HG03039 (cell line): ENCODE data around the gene SFMBT2.
"Not testable (repeated sequence)": the region's sequence is repeated elsewhere in the genome, so short reads cannot be mapped to it uniquely, and the experiment has no call there.

Experiments used
- ATAC-seq: cut with Tn5 transposase; IDR thresholded peaks from one replicate; pipeline ENCODE4 v1.9.1; 2021; ENCODE audit warnings: mild to moderate bottlenecking, moderate library complexity; ENCODE audit not compliant: unreplicated experiment

Gene SFMBT2

GRCh38 chr10:7333961-7334641, 76.7 kb downstream of the SFMBT2 start:
- no peak for ATAC-seq

- no peak for ATAC-seq
These were observed 81.6 kb downstream of the SFMBT2 start for GRCh38 chr10:7329219-7329618.

GRCh38 chr10:7327885-7328284, 82.9 kb downstream of the SFMBT2 start:
- no peak for ATAC-seq

- ATAC-seq: no peak
These were observed 88.2 kb downstream of the SFMBT2 start for GRCh38 chr10:7322623-7323022.

- no peak for ATAC-seq
These were observed 90.8 kb downstream of the SFMBT2 start for GRCh38 chr10:7320072-7320471.

- ATAC-seq: no peak
These were observed 91.2 kb downstream of the SFMBT2 start for GRCh38 chr10:7319632-7320031.

GRCh38 chr10:7318836-7319235, 92.0 kb downstream of the SFMBT2 start:
- no peak for ATAC-seq

- ATAC-seq: no peak
These were observed 92.9 kb downstream of the SFMBT2 start for GRCh38 chr10:7317786-7318446.

GRCh38 chr10:7316839-7317238, 94.0 kb downstream of the SFMBT2 start:
- no peak for ATAC-seq

GRCh38 chr10:7315906-7316305, 94.9 kb downstream of the SFMBT2 start:
- no peak for ATAC-seq

- ATAC-seq: no peak
These were observed 96.7 kb downstream of the SFMBT2 start for GRCh38 chr10:7314170-7314569.

- no peak for ATAC-seq
These were observed 98.4 kb downstream of the SFMBT2 start for GRCh38 chr10:7312488-7312857.

- ATAC-seq: not testable (repeated sequence)
These were observed 98.9 kb downstream of the SFMBT2 start for GRCh38 chr10:7311850-7312487.

GRCh38 chr10:7311218-7311849, 99.5 kb downstream of the SFMBT2 start:
- no peak for ATAC-seq

GRCh38 chr10:7310076-7310475, 100.8 kb downstream of the SFMBT2 start:
- no peak for ATAC-seq

- no peak for ATAC-seq
These were observed 102.0 kb downstream of the SFMBT2 start for GRCh38 chr10:7308826-7309225.

GRCh38 chr10:7306616-7307015, 104.2 kb downstream of the SFMBT2 start:
- no peak for ATAC-seq

GRCh38 chr10:7306147-7306546, 104.7 kb downstream of the SFMBT2 start:
- ATAC-seq: no peak

- no peak for ATAC-seq
These were observed 105.8 kb downstream of the SFMBT2 start for GRCh38 chr10:7305053-7305452.

GRCh38 chr10:7304110-7304509, 106.7 kb downstream of the SFMBT2 start:
- no peak for ATAC-seq

- no peak for ATAC-seq
These were observed 107.8 kb downstream of the SFMBT2 start for GRCh38 chr10:7302930-7303557.
